Measurements from ENCODE around the gene OR6M1.

DNA sequence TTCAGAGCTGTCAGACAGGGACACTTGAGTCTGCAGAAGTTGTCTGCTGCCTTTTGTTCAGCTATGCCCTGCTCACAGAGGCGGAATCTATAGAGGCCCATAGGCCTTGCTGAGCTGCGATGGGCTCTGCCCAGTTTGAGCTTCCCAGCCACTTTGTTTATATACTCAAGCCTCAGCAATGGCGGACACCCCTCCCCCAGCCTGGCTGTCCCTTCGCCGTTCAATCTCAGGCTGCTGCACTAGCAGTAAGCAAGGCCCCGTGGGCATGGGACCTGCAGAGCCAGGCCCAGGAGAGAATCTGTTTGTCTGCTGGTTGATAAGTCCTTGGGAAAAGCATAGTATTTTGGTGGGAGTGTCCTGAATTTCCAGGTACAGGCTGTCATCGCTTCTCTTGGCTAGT is 23.6 kb upstream of the OR6M1 start:
- no peak for TF ChIP-seq EZH2phosphoT487 (IDR thresholded peaks at IDR 0.05; ENCODE audit: insufficient read depth, low read depth)
- TF ChIP-seq EZH2 (IDR thresholded peaks at IDR 0.05; ENCODE audit: insufficient read depth, poor library complexity, severe bottlenecking): no peak
